HG02678 (cell line): Measurements from ENCODE around the gene PGA5.
"Not testable (repeated sequence)": the region's sequence is repeated elsewhere in the genome, so short reads cannot be mapped to it uniquely, and the experiment has no call there.

Experiments
- ATAC-seq: cut with Tn5 transposase; IDR thresholded peaks from one replicate; pipeline ENCODE4 v1.9.1; 2021; ENCODE audit warnings: mild to moderate bottlenecking, moderate library complexity; ENCODE audit not compliant: unreplicated experiment

The PGA5 gene

DNA sequence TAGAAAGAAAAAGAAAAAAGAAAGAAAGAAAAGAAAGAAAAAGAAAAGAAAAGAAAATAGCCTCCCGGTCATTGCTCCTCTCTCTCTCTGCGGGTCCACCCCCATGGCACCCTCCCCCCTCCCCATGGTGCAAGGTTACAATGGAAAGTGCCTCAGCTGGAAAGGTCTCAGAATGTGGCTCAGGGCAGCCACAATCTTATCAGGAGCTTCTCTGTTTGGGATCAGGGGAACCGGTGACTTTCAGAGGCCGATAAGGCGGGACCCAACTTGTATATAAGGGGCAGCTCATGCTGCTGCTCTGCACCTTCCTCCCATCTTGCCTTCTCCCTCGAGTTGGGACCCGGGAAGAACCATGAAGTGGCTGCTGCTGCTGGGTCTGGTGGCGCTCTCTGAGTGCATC, at the start of gene PGA5:
PGA5 (plus strand) TSS at position 301 of the 400 bp plus-strand sequence; CDS start at position 353, 52 bp downstream.
- ATAC-seq, result not testable (repeated sequence)

GRCh38 chr11:61193596-61193995, 47.4 kb upstream of the PGA5 start:
- ATAC-seq, result no peak

- ATAC-seq, result no peak
Measured at GRCh38 chr11:61194169-61194671, 46.8 kb upstream of the PGA5 start.

DNA sequence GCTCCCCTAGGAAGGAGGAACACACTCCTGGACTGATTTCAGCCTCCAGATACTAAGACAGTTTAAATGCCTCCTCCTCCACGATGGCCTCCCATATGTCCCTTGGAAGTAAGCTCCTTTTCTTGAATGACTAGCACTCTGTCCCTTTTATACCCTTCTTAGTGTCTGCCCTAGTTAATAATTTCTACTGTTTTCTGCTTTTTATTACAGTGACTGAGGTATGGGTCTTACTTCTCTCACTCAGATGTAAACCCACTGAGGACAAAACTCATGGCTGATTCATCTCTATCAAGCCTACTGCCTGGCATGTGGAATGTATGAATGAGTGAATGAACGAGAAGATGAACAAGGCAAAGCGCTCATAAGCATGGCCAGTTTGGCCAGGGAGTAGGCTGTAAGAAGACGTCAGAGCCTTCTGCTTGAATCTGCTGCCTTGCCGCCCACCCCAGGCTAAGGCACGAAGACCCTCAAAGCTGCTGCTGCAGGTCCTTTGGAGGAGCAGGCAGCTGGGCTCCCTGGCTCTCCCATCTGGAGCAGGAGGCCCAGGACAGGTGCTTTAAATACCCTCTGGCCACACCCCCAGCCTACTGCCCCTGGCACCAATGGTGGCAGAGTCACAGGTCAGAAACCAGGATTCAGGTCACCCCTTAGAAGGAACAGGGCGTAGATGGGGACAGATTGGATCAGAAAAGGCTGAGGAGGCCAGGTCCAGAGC, 45.8 kb upstream of the PGA5 start:
- no peak for ATAC-seq

- no peak for ATAC-seq
Measured at GRCh38 chr11:61195719-61196118, 45.3 kb upstream of the PGA5 start.

DNA sequence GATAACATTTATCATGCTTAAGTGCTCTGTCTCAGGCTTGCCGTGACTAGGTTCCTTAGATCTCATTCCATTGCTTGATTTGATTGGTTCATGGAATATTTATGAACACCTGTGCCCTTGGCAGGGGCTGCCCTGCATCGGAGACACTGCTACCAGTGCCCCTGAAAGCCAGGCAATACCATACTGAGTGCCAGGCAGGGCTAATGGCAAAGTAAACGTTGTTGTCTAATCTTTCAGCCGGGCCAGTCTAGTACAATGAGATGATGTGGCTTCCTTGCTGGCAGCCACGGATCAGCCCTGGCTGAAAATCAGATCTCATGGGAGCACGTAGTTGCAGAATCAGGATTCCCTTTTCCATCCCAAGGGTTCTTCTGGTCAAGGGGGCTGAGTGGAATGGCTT, 42.6 kb upstream of the PGA5 start:
- ATAC-seq, result no peak

DNA sequence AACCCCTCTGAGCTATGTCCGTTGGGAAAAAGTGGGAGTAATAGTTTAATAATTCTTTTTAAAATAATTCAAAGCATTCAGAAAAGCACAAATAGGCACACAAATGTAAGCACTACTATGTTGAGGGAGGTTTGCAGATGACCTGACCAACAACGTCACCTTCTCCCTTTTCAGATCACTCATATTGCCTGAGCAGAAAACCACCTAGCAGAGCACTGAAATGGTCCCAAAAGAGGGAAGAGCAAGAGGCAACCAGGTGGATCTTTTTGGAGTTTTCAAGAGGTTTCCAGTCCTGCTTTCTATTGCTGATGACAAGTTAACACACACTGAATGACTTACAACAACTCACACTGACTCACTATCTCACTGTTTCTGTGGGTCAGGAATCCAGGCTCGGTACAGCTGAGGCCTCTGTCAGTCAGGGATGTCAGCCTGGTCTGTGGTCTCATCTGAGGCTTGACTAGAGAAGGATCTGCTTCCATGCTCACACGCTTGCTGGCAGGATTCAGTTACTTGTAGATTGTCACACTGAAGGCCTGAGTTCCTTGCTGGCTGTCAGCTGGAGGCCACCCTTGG, 41.9 kb upstream of the PGA5 start:
- no peak for ATAC-seq

DNA sequence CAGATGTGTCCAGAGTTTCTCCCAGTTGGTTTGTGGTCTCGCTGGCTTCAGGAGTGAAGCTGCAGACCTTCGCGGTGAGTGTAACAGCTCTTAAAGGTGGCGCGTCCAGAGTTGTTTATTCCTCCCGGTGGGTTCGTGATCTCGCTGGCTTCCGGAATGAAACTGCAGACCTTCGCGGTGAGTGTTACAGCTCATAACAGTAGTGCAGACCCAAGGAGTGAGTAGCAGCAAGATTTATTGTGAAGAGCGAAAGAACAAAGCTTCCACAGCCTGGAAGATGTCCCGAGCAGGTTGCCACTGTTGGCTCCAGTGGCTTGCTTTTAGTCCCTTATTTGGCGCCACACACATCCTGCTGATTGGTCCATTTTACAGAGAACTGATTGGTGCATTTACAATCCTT, 39.5 kb upstream of the PGA5 start:
- no peak for ATAC-seq

GRCh38 chr11:61202950-61203746, 37.8 kb upstream of the PGA5 start, which contains the start of gene PGA3:
Gene PGA3, plus strand, starts transcription at chr11:61203515. Its CDS starts 50 bp downstream, at chr11:61203565.
- ATAC-seq, result not testable (repeated sequence)

DNA sequence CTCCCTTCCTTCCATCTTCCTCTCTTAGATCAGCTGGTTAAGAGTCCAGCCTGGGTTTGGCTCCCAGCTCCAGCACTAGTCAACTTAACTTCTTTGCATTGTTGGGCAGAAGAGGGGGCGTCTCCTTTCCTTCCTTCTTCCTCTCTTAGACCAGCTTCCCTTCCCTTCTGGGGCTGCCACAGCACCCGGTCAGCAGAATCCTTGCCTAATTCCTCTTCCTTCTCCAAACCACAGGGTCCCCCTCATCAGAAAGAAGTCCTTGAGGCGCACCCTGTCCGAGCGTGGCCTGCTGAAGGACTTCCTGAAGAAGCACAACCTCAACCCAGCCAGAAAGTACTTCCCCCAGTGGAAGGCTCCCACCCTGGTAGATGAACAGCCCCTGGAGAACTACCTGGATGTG, 37.1 kb upstream of the PGA5 start:
- ATAC-seq, result not testable (repeated sequence)

DNA sequence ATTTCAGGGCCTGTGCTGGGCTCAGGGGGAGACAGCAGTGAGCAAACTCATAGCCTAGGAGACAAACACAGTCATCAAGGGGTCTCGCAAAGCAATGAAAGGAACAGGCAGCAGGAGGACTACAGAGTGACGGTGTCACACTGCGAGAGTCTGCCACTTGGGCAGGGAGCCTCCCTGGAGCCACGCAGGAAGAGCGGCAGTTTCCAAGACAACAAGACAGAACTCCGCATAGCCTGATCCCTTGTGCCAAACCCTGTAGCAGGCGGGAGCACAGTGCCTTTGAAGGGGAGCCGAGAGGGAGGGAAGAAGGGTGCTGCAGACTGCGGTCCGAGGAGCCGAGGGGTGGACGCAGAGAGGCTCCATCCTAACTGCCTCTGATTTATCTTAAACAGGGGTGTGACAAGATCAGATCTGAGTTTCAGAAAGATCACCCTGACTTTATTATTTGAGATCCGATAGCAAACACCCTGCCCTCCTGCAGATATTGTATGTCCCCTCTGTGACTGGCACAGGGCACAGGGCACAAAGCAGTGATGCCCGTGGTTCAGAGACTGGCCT, 36.4 kb upstream of the PGA5 start:
- ATAC-seq, result not testable (repeated sequence)

DNA sequence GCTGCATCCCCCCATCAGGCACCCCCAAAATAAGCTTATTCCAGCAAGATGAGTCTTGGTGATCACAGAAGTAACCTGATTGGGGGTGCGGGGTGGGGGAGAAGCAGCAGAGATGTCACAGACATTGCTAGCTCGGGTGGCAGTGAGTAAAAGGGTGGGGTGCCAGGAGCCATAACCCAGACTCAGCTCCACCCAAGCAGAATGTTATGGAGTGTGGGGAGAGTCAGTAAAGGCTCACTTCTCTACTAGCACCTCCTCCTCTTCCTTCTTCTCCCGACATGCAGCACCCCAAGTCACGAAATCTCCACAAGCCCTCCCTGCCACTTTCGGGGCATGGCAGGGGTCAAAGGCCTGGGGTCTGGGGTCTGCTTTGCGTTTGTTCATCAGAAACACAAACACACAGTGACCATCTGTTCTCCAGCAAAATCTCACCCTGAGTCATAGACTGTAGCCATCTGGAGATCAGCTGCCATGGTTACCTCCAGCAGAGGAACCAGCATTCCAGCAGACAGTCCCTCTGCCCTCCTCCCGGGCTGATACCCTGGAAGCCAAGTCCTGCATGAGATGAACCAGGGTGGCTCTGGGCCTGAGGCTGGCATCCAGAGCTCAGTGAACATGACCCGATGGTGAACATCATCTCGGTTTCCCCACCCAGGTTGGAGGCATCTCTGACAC, 33.2 kb upstream of the PGA5 start:
- ATAC-seq, result not testable (repeated sequence)

GRCh38 chr11:61210629-61211028, 30.3 kb upstream of the PGA5 start:
- ATAC-seq, result not testable (repeated sequence)

DNA sequence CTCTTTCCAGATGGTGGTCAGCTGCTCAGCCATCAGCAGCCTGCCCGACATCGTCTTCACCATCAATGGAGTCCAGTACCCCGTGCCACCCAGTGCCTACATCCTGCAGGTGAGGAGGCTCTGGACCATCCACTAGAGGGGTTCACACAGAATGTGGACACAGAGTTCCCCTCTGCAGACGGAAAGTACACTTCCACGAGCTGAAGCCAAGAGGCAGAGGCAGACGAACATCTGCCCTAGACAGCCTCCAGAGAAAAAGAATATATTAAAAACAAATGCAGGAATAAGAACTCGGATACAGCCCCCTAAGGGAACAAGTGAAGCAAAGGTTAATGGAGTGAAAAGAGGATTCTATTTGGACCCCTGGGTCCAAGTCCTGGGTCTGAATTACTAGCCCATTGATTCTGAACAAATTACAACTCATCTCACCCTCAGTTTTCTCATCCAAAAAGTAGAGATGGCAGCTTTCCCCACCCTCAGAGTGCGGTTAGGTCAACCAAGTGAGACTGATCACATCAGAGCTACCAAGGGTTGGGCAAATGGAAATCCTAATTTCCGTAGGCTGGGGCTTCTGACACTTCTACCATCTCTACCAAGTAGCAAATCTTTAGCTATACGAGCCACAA, 29.5 kb upstream of the PGA5 start:
- not testable (repeated sequence) for ATAC-seq

DNA sequence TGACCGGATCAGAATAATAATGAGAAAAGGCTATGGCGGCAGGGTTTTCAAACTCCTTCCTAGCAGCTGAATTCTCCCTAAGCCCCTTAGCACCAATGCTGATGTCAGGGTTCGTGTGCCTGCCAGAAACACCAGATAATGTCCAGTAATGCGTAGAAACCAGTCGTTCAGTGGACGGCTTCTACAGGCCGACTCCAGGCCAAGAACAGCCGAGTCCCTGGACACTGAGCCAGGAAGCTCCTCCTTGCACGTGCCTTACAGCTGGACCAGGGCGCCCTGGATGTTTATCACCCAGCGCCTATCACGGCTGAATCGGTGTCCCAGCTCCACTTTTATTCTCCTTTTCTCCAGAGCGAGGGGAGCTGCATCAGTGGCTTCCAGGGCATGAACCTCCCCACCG, 28.8 kb upstream of the PGA5 start:
- ATAC-seq, result not testable (repeated sequence)

- ATAC-seq, result not testable (repeated sequence)
Measured at GRCh38 chr11:61213711-61214324, 27.2 kb upstream of the PGA5 start.

- ATAC-seq, result not testable (repeated sequence)
Measured at GRCh38 chr11:61218306-61218705, 22.7 kb upstream of the PGA5 start.

DNA sequence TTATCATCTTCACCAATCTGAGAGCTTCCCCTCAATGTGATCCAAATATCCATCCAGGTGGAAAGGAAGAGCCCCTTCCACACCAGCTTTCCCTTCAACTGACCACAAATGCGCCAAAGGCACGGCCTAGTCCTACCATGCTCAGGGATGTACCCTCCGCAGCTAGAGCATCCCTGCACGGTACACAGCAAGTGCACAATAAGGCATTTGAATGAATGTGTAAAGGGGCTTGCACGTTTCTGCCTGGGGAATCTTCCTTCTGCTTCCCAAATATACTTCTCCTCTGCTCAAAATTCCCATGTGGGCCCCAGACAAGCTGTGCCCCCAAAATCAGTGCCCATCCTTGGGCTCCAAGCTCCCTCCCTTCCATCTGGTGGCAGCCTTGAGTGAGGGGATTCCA, 22.0 kb upstream of the PGA5 start:
- not testable (repeated sequence) for ATAC-seq

DNA sequence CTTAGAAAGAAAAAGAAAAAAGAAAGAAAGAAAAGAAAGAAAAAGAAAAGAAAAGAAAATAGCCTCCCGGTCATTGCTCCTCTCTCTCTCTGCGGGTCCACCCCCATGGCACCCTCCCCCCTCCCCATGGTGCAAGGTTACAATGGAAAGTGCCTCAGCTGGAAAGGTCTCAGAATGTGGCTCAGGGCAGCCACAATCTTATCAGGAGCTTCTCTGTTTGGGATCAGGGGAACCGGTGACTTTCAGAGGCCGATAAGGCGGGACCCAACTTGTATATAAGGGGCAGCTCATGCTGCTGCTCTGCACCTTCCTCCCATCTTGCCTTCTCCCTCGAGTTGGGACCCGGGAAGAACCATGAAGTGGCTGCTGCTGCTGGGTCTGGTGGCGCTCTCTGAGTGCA, 18.9 kb upstream of the PGA5 start, which contains the start of gene PGA4:
PGA4 (plus strand) TSS at position 301 of the 400 bp plus-strand sequence; CDS start at position 355, 54 bp downstream.
- not testable (repeated sequence) for ATAC-seq
